GM06990 (cell line): Measurements from ENCODE around the gene PLS3.

Experiments
- DNase-seq: peaks from one replicate; pipeline ENCODE4 v3.0.0-alpha.2; 2011; ENCODE audit not compliant: insufficient read length; ENCODE audit errors: extremely low read depth
- H3K27me3 ChIP-seq: replicated peaks from 2 replicates; pipeline ENCODE4 v1.6.0; 2011; ENCODE audit warnings: low read length; ENCODE audit not compliant: control insufficient read depth, insufficient read depth
- H3K36me3 ChIP-seq: 2 replicates; pipeline ENCODE4 v1.5.1; 2011; ENCODE audit warnings: low read length; ENCODE audit not compliant: control insufficient read depth, insufficient read depth
- H3K4me3 ChIP-seq: replicated peaks from 2 replicates; pipeline ENCODE4 v1.5.1; 2011; ENCODE audit warnings: low read depth, mild to moderate bottlenecking, control low read depth, low read length
- TF ChIP-seq, protein P1 (sequence below): IDR thresholded peaks from 2 replicates; pipeline ENCODE4 v1.5.1; 2011; ENCODE audit warnings: low read length, control low read depth, mild to moderate bottlenecking, inconsistent platforms; ENCODE audit not compliant: insufficient read depth, poor library complexity, severe bottlenecking

PLS3 gene, protein sequence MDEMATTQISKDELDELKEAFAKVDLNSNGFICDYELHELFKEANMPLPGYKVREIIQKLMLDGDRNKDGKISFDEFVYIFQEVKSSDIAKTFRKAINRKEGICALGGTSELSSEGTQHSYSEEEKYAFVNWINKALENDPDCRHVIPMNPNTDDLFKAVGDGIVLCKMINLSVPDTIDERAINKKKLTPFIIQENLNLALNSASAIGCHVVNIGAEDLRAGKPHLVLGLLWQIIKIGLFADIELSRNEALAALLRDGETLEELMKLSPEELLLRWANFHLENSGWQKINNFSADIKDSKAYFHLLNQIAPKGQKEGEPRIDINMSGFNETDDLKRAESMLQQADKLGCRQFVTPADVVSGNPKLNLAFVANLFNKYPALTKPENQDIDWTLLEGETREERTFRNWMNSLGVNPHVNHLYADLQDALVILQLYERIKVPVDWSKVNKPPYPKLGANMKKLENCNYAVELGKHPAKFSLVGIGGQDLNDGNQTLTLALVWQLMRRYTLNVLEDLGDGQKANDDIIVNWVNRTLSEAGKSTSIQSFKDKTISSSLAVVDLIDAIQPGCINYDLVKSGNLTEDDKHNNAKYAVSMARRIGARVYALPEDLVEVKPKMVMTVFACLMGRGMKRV

DNA sequence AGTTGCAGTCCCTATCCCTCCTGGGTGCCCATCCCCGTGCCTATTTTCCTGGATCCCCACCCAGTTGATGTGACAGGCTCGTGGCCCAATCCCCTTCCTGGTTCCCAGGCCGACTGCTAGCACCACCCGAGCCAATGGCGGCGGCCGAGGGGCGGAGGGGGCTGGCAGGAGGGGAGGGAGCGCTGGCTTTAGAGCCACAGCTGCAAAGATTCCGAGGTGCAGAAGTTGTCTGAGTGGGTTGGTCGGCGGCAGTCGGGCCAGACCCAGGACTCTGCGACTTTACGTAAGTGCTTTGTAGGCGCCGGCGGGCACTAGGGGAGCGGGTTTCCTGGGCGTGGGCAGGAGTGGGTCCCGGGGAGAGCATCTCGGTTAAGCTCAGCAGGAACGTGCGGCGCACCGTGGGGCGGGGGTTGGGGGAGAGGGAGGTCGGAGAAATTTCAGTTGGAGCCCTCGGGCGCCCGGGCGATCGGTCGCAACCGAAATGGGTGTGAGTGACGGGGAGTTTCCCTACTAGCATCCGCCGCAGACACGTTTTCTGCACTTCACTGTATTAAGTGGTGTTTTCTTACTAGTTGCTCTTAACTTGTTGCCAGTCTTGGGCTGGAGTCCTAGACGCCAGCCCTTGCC is at the start of gene PLS3:
PLS3 (plus strand) TSS at position 197 of the 627 bp plus-strand sequence. CDS start 49,077 bp downstream, outside the sequence.
- DNase-seq = peak; percentile 88
- H3K4me3 ChIP-seq = peak within 1 kb of the TSS; percentile 46
- H3K27me3 ChIP-seq = no peaks in the 10 kb centered on the region
- no peaks in the 10 kb centered on the region for H3K36me3 ChIP-seq
- TF ChIP-seq, protein P1, sequence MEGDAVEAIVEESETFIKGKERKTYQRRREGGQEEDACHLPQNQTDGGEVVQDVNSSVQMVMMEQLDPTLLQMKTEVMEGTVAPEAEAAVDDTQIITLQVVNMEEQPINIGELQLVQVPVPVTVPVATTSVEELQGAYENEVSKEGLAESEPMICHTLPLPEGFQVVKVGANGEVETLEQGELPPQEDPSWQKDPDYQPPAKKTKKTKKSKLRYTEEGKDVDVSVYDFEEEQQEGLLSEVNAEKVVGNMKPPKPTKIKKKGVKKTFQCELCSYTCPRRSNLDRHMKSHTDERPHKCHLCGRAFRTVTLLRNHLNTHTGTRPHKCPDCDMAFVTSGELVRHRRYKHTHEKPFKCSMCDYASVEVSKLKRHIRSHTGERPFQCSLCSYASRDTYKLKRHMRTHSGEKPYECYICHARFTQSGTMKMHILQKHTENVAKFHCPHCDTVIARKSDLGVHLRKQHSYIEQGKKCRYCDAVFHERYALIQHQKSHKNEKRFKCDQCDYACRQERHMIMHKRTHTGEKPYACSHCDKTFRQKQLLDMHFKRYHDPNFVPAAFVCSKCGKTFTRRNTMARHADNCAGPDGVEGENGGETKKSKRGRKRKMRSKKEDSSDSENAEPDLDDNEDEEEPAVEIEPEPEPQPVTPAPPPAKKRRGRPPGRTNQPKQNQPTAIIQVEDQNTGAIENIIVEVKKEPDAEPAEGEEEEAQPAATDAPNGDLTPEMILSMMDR = no peak

DNA sequence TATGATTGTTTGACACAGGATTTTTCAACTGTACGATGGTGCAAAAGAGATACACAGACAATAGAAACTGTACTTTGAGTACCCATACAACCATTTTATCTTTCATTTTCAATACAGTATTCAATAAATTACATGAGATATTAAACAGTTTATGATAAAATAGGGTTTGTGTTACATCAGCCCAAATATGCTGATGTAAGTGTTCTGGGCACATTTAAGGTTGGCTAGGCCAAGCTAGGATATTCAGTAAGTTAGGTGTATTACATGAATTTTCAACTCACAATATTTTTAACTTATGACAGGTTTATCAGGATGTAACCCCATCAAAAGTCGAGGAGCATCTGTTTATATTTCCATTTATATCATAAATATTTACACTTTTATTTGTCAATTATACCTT is 42.9 kb upstream of the PLS3 start:
- Histone ChIP-seq H3K27me3 (no peaks in the 10 kb centered on the region), H3K4me3 (no peak overlapping the region), H3K36me3 (no peaks in the 10 kb centered on the region)
- DNase-seq = no peak
- TF ChIP-seq, protein P1 = no peak

DNA sequence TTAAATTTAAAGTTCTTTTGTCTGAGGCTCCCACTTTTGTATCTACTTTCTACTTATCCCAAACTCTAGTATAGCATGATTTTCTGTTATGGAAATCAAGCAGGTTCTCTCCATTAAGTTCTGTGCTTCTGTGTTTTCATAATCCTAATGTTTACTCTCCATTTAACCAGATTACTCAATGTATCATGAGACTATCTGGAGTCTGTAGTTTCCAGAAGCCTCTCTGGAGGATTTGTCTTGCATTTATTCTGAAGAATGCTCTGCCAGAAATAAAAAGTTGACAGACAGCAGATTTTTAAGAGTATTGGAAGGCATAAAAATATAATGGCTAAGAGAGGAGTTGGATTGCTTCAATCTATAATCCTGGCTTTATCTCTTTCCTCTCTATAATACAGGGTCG is 39.2 kb upstream of the PLS3 start:
- Histone ChIP-seq H3K27me3 (no peaks in the 10 kb centered on the region), H3K4me3 (no peak overlapping the region), H3K36me3 (no peaks in the 10 kb centered on the region)
- TF ChIP-seq, protein P1 = no peak
- DNase-seq = no peak

DNA sequence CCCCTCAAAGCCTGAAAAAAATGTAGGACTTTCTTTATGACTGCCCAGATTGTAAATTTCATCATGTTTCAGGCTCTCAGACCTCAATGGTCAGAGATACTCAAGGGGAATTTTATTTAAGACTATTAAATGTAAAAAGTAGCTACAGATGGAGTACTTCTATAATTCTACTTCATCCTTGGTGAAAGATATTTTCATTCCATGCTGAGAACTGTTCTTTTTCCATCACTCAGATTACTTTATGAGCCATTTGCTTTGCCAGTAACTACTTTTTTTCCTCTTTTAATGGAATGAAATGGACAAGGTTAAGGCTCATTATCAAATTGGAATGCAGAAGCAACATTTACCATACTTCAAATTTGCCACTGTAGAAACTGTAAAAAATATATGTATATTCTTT is 38.0 kb upstream of the PLS3 start:
- no peak for DNase-seq
- TF ChIP-seq, protein P1 = no peak
- Histone ChIP-seq H3K4me3 (no peak overlapping the region), H3K27me3 (no peaks in the 10 kb centered on the region), H3K36me3 (no peaks in the 10 kb centered on the region)

DNA sequence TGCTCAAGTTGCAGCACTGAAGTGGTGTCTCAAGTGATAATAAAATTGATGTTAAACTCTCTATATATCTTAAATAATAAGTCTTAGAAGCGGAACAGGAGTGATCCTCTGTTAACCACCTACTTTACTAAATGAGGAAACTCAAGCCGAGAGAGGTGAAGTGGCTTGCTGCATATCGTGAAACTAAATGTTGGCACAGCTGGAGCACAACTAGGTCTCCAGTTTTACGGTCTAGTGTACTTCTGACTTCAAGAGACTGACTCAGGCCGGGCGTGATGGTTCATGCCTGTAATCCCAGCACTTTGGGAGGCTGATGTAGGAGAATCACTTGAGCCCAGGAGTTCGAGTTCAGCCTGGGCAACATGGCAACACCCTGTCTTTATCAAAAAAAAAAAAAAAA is 35.5 kb upstream of the PLS3 start:
- Histone ChIP-seq H3K4me3 (no peak overlapping the region), H3K27me3 (no peaks in the 10 kb centered on the region), H3K36me3 (no peaks in the 10 kb centered on the region)
- DNase-seq = no peak
- TF ChIP-seq, protein P1 = no peak
